ENCODE results near the gene HNRNPA1L2.
"Not testable (repeated sequence)": the region's sequence is repeated elsewhere in the genome, so short reads cannot be mapped to it uniquely, and the experiment has no call there.

Gene HNRNPA1L2

GRCh38 chr13:52642131-52642530 is at the start of gene HNRNPA1L2:
HNRNPA1L2 (plus strand) TSS chr13:52642431; CDS start chr13:52642493, 62 bp downstream.
- no peak for DNase-seq (ENCODE audit: low read depth, low spot score)

DNA sequence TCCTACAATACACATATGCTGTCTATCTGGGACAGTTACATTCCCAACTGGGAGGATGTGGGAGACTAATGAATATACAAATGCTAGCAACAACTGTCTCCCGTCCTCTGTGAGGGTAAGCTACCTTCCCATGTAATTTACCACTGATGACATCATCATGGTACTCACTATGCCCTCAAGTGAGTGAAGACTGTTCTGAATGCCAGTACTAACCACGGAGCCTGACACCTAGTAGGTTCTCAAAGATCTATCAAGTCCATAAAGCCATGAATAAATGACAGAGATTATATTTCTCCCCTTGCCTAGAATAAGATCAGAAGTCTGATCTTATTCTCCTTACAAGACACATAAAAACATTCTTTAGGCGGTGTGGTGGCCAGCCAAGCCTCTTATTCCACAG is 49.1 kb upstream of the HNRNPA1L2 start:
- DNase-seq (ENCODE audit: low read depth, low spot score): not testable (repeated sequence)

- not testable (repeated sequence) for DNase-seq (ENCODE audit: low read depth, low spot score)
These were observed 48.4 kb upstream of the HNRNPA1L2 start for GRCh38 chr13:52593812-52594211.

DNA sequence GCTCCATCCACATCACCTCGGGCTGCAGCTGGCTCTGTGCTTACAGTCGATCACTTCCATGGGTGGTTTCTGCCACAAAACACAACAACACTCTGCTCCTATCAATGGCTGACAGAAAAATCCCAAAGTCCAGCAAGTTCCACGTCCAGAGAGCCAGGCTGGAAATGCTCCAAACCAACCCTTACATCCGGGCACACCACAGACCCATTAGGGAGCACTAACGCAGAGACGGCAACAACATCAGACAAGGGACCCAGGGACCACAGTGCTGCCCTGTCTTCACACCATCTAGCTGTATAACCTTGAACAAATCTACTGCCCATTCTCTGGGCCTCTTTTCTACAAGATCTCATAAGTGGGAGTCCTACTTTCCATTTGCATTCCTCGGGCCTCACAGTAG is 47.9 kb upstream of the HNRNPA1L2 start:
- DNase-seq (ENCODE audit: low read depth, low spot score): not testable (repeated sequence)

DNA sequence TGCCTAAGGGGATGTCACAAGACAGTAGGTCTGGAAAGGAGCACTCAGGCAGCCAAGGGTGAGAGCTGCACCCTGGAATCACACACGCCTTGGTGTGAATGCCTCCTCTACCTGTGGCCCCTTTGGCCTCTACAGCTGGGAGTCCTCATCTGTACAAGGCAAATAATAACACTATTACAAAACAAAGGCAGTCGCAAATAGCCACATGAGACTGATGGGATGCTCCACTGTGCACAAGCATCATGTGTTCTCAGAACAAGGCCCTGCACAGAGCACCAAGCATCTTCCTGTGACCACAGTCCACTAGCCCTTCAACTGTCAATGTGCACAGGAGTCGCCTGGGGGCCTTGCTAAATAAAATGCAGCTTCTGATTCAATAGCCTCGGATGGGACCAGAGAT is 44.6 kb upstream of the HNRNPA1L2 start:
- DNase-seq (ENCODE audit: low read depth, low spot score): no peak

GRCh38 chr13:52599037-52599847 is 43.0 kb upstream of the HNRNPA1L2 start:
- DNase-seq (ENCODE audit: low read depth, low spot score): peak; percentile 56

- peak; percentile 60 for DNase-seq (ENCODE audit: low read depth, low spot score)
These were observed 42.2 kb upstream of the HNRNPA1L2 start for GRCh38 chr13:52599848-52600603.

GRCh38 chr13:52600666-52601065 is 41.6 kb upstream of the HNRNPA1L2 start:
- DNase-seq (ENCODE audit: low read depth, low spot score): no peak

- not testable (repeated sequence) for DNase-seq (ENCODE audit: low read depth, low spot score)
These were observed 38.9 kb upstream of the HNRNPA1L2 start for GRCh38 chr13:52603316-52603715.

GRCh38 chr13:52606126-52606525 is 36.1 kb upstream of the HNRNPA1L2 start:
- DNase-seq (ENCODE audit: low read depth, low spot score): not testable (repeated sequence)

GRCh38 chr13:52606795-52607194 is 35.4 kb upstream of the HNRNPA1L2 start:
- not testable (repeated sequence) for DNase-seq (ENCODE audit: low read depth, low spot score)

GRCh38 chr13:52608184-52608583 is 34.0 kb upstream of the HNRNPA1L2 start:
- DNase-seq (ENCODE audit: low read depth, low spot score): not testable (repeated sequence)

DNA sequence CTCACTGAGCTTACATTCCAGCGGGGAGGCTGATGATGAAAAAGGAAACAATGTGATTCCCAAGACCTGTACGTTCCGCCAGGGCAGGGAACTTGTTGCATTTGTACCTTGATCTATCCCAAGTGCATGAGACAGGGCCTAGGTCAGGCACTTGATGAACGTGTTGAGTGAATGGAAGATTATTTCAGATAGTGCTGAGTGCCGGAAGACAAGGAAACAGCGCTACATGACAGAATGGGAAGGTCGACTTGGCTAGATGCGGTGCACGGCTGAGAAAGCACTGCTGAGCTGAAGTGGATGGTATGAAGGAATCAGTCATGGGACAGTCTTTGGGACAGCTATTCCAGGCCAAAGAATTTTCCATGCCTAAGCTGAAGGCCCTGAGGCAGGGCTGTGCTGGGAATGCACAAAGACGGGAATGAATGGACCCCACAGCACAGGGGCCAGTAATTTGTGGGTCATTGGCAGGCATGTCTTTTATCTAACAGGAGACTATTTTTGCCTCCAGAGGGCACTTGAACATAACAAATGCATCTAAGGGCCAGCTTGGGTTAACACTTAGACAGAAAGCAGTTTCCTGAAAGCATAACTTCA is 33.1 kb upstream of the HNRNPA1L2 start:
- peak; percentile 57 for DNase-seq (ENCODE audit: low read depth, low spot score)

GRCh38 chr13:52610158-52610557 is 32.1 kb upstream of the HNRNPA1L2 start:
- not testable (repeated sequence) for DNase-seq (ENCODE audit: low read depth, low spot score)

- no peak for DNase-seq (ENCODE audit: low read depth, low spot score)
These were observed 27.0 kb upstream of the HNRNPA1L2 start for GRCh38 chr13:52615134-52615801.

DNA sequence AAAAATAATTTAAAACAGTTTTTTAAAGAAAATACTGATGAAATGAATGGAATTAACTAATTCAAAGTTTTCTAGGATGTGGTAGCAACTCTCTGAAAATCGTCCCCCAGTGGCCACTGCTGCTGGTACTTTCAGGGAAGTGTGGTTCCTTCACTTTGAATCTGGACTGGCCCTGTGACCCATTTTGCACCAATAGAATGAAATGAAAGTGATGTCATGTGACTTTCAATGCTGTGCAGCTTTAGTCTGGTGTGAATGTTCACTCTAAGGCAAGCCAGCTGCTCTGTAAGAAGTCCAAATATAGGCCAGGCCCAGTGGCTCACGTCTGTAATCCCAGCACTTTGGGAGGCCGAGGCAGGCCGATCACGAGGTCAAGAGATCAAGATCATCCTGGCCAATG is 26.4 kb upstream of the HNRNPA1L2 start:
- DNase-seq (ENCODE audit: low read depth, low spot score): no peak

- DNase-seq (ENCODE audit: low read depth, low spot score): peak; percentile 94
These were observed 24.9 kb upstream of the HNRNPA1L2 start for GRCh38 chr13:52617070-52618060.

DNA sequence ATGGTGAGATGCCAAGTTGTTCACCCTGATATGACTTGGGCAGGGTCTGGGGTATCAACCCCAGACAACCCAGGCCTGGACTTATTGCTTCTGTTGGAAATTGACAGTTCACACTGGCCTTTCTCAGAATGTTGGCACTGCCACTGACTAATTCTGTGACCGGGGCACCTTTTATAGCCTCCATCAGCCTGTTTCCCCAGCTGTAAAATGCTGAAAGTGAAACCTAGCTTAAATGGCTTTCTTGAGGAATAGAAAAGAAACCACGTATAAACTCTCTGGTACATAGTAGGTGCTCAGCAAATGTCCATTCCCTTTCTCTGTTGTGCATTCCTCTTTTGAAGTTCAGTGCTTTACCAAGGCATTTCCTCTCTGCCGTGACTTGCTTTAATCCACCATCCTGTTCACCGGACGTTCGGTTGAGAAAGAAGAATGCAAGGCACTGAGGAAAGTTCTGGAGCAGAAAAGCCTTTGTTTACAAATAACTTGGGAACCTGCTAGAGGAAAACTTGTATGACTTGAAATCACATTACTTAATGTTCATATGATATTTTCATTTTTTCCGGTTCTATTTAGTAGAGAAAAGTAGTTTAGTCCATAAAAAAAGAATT is 11.0 kb upstream of the HNRNPA1L2 start:
- not testable (repeated sequence) for DNase-seq (ENCODE audit: low read depth, low spot score)

DNA sequence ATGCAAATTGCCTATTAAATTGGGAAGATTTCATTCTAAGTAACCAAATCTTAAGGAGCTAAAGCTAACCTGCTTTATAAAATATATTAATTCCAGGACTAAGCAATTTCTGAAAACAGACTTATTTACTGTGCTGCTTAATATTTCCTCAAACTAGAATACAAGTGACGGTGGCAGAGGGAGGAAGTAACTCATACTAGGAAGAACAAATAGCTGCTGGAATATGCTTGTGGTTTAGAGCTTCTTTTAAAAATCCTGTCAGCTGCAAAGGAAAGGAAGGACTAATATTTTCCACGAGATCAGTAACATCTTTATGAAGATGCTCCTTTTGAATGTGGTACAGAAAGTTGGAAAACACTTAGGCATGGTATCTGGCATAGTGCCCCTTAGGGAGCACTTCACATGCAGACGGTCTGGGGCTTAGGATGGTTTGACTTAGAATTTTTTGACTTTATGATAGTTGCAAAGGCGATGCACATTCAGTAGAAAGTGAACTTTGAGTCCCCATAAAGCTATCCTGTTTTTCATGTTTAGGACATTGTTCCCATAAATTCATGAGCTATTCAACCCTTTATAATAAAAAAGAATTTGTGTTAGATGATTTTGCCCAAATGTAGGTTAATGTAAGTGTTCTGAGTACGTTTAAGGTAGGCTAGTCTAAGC is 3.4 kb upstream of the HNRNPA1L2 start:
- DNase-seq (ENCODE audit: low read depth, low spot score): no peak

GRCh38 chr13:52644108-52644507 is 1.9 kb downstream of the HNRNPA1L2 start:
- DNase-seq (ENCODE audit: low read depth, low spot score): no peak
